G401 (cell line): Measurements from ENCODE around the gene ATP13A3. TPM values are rescaled to one million over a fixed set of nuclear protein-coding genes. Genes with fewer than 3 reads are reported as not detected.
A peak's percentile ranks its signal among the peaks of the same experiment; 100 is the strongest.

Experiments
- DNase-seq: peaks from one replicate; pipeline ENCODE4 v3.0.0-alpha.2; 2015; ENCODE audit warnings: low spot score
- in situ Hi-C: cut with HindIII; loops from 2 replicates; pipeline ENCODE4 v1.10.0; 2016; ENCODE audit warnings: low sequenced_read_pairs, mixed read lengths
- total RNA-seq: library from RNA; depleted of rRNA; stranded (reverse); fragments of >200 nt; shearing (Covaris generic); gene quantifications from 2 replicates; pipeline ENCODE4 v1.2.3, GENCODE V29; 2014

The ATP13A3 gene
- total RNA-seq, 1 experiment from 2014 or later = 60.2 TPM

GRCh38 chr3:194382892-194383223, 103.9 kb downstream of the ATP13A3 start:
- no peak for DNase-seq
- in situ Hi-C loops = no loop called here

- DNase-seq = no peak
- in situ Hi-C loops = no loop called here
Measured at GRCh38 chr3:194382196-194382891, 104.5 kb downstream of the ATP13A3 start.

GRCh38 chr3:194381460-194381875, 105.3 kb downstream of the ATP13A3 start:
- in situ Hi-C loops = no loop called here
- DNase-seq = peak; percentile 21

- no peak for DNase-seq
- in situ Hi-C loops = no loop called here
Measured at GRCh38 chr3:194380326-194380725, 106.5 kb downstream of the ATP13A3 start.

- DNase-seq = no peak
- in situ Hi-C loops = no loop called here
Measured at GRCh38 chr3:194379651-194380050, 107.2 kb downstream of the ATP13A3 start.

- in situ Hi-C loops = no loop called here
- no peak for DNase-seq
Measured at GRCh38 chr3:194379231-194379630, 107.6 kb downstream of the ATP13A3 start.

- no peak for DNase-seq
- in situ Hi-C loops = no loop called here
Measured at GRCh38 chr3:194377708-194378107, 109.1 kb downstream of the ATP13A3 start.

- no peak for DNase-seq
- in situ Hi-C loops = no loop called here
Measured at GRCh38 chr3:194376241-194376560, 110.6 kb downstream of the ATP13A3 start.

GRCh38 chr3:194375473-194376240, 111.1 kb downstream of the ATP13A3 start:
- in situ Hi-C loops = no loop called here
- no peak for DNase-seq

GRCh38 chr3:194374935-194375334, 111.9 kb downstream of the ATP13A3 start:
- DNase-seq = no peak
- in situ Hi-C loops = no loop called here

GRCh38 chr3:194373899-194374298, 112.9 kb downstream of the ATP13A3 start:
- in situ Hi-C loops = no loop called here
- no peak for DNase-seq

GRCh38 chr3:194373028-194373427, 113.8 kb downstream of the ATP13A3 start:
- no peak for DNase-seq
- in situ Hi-C loops = no loop called here

- in situ Hi-C loops = no loop called here
- DNase-seq = no peak
Measured at GRCh38 chr3:194370753-194371152, 116.0 kb downstream of the ATP13A3 start.

GRCh38 chr3:194369522-194370279, 117.1 kb downstream of the ATP13A3 start, which contains the start of gene LRRC15:
TSS of gene LRRC15 (minus strand) at chr3:194369743. CDS start at chr3:194361043, 8,700 bp downstream.
- DNase-seq = no peak
- in situ Hi-C loops = no loop called here

GRCh38 chr3:194368918-194369317, 117.9 kb downstream of the ATP13A3 start:
- in situ Hi-C loops = no loop called here
- no peak for DNase-seq

- in situ Hi-C loops = no loop called here
Measured at GRCh38 chr3:194367992-194368841, 118.6 kb downstream of the ATP13A3 start.

GRCh38 chr3:194365978-194366490, 120.8 kb downstream of the ATP13A3 start:
- no peak for DNase-seq
- in situ Hi-C loops = no loop called here

More at GRCh38 chr3:194367992-194368841, 118.6 kb downstream of the ATP13A3 start:
- no peak for DNase-seq

- in situ Hi-C loops = no loop called here
- DNase-seq = no peak
Measured at GRCh38 chr3:194365526-194365925, 121.3 kb downstream of the ATP13A3 start.
